OCI-LY1 (cell line): ENCODE data around the gene GALNT4.

Experiments
- CTCF ChIP-seq: fragments of 200-600 bp; sonication (generic), shearing (Covaris generic); IDR thresholded peaks from 2 replicates; pipeline ENCODE4 v1.5.1; 2017; ENCODE audit warnings: mild to moderate bottlenecking, antibody characterized with exemption, low read length, moderate library complexity, mixed read lengths
- EZH2 ChIP-seq: fragments of 200-600 bp; sonication (generic), shearing (Covaris generic); IDR thresholded peaks from 2 replicates; pipeline ENCODE4 v1.8.0; 2017; ENCODE audit warnings: borderline replicate concordance, mixed run types, mild to moderate bottlenecking, antibody characterized with exemption, low read length, moderate library complexity, mixed read lengths

GRCh38 chr12:89559753-89560152, 35.2 kb upstream of the GALNT4 start:
- TF ChIP-seq CTCF (no peak), EZH2 (no peak)
